ENCODE results near the gene KLHL40.

KLHL40 gene

DNA sequence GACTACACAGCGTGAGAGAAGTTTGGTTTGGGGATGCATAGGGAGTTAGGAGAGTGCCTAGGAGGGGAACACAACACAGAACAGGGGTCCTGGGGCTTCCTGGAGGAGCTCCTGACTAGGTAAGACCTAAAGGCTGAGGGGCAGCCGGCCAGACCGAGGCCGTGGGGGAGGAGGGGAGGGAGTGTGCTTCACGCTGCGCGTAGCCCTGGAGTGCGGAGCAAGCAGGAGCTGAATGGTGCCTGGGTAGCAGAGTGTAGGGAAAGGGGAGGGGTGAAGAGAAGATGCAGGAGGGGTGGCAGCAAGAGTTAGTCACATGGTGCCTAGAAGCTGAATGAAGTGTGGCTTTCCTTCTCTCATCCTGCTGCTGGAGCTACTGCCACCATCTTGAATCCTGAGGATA is 49.7 kb downstream of the KLHL40 start:
- DNase-seq (ENCODE audit: extremely low spot score) = no peak
- TF ChIP-seq, protein P1, sequence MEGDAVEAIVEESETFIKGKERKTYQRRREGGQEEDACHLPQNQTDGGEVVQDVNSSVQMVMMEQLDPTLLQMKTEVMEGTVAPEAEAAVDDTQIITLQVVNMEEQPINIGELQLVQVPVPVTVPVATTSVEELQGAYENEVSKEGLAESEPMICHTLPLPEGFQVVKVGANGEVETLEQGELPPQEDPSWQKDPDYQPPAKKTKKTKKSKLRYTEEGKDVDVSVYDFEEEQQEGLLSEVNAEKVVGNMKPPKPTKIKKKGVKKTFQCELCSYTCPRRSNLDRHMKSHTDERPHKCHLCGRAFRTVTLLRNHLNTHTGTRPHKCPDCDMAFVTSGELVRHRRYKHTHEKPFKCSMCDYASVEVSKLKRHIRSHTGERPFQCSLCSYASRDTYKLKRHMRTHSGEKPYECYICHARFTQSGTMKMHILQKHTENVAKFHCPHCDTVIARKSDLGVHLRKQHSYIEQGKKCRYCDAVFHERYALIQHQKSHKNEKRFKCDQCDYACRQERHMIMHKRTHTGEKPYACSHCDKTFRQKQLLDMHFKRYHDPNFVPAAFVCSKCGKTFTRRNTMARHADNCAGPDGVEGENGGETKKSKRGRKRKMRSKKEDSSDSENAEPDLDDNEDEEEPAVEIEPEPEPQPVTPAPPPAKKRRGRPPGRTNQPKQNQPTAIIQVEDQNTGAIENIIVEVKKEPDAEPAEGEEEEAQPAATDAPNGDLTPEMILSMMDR (IDR thresholded peaks at IDR 0.05; ENCODE audit: control extremely low read depth, extremely low read depth, low read depth, missing control alignments) = no peak
- ChIA-PET CTCF (interaction anchor here (1.5 to 3.5 kb wide), 2 partner anchors 10 to 13 kb away, joined by 5 to 23 read pairs; no protein-coding TSS in a partner anchor), POLR2A (no interaction called here)

DNA sequence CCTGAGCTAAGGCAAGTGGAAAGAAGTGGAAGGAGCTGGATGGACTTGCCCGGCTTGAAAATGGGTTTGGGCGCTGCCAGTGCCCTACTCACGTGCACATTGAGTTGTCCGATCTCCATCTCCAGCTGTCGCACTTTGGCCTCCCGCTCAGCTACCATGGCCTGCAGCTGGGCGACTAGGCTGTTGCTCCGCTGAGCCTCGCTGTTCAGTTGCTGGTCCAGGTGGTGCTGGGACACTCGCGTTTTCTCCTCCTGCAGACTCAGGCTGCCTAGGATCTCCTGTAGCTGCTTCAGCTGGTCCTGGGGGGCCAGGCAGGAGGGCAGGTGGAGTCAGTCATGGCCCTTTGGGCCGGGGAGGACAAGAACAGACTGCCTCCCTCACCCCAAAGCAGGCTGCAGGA is 50.3 kb downstream of the KLHL40 start:
- DNase-seq (ENCODE audit: extremely low spot score) = no peak
- TF ChIP-seq, protein P1 (IDR thresholded peaks at IDR 0.05; ENCODE audit: control extremely low read depth, extremely low read depth, low read depth, missing control alignments) = no peak
- ChIA-PET CTCF (interaction anchor here (1.5 to 3.5 kb wide), 2 partner anchors 10 to 12 kb away, joined by 5 to 23 read pairs; no protein-coding TSS in a partner anchor), POLR2A (no interaction called here)

DNA sequence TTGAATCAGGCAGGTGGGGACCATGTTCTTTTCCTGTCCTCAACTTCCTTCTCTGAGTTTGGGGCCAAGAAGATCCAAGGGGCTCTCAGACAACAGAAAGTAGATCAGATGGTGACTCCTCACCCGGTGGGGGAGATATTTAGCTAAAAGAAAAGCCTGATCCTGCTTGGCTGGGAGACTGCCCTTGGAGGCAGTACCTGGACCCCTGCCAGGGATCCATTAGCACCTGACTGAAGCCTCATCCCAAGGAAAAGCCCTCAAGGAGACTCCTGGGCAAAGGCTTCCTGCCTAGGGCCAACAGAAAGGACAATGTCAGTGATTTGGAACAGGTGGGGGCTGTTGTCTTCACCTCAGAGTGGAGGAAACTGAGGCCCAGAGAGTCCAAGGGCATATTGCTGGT is 50.7 kb downstream of the KLHL40 start:
- TF ChIP-seq, protein P1 (IDR thresholded peaks at IDR 0.05; ENCODE audit: control extremely low read depth, extremely low read depth, low read depth, missing control alignments) = no peak
- ChIA-PET POLR2A (no interaction called here), CTCF (interaction anchor here (1.5 to 3.5 kb wide), 2 partner anchors 9 to 12 kb away, joined by 5 to 23 read pairs; no protein-coding TSS in a partner anchor)
- no peak for DNase-seq (ENCODE audit: extremely low spot score)

DNA sequence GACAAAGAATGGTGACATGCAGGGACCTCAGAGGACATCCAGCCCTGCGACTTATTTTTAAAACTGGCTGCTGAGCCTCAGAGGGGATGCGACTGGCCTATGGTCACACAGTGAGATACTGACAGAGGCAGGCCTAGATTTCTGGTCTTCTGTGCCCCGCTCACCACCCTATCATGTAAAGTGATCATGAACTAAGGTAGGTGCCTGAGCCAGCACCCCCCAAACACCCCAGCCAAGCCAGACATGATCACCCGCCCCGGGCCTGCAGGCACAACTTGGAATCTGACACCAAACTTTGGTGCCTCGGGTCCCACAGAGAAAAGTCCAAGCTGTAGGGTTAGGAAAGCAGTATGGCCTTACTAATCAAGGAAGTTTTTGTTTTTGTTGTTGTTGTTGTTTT is 51.2 kb downstream of the KLHL40 start:
- DNase-seq (ENCODE audit: extremely low spot score) = no peak
- ChIA-PET POLR2A (no interaction called here), CTCF (interaction anchor here (1.5 to 3.5 kb wide), 2 partner anchors 9 to 11 kb away, joined by 5 to 23 read pairs; no protein-coding TSS in a partner anchor)
- TF ChIP-seq, protein P1 (IDR thresholded peaks at IDR 0.05; ENCODE audit: control extremely low read depth, extremely low read depth, low read depth, missing control alignments) = no peak

DNA sequence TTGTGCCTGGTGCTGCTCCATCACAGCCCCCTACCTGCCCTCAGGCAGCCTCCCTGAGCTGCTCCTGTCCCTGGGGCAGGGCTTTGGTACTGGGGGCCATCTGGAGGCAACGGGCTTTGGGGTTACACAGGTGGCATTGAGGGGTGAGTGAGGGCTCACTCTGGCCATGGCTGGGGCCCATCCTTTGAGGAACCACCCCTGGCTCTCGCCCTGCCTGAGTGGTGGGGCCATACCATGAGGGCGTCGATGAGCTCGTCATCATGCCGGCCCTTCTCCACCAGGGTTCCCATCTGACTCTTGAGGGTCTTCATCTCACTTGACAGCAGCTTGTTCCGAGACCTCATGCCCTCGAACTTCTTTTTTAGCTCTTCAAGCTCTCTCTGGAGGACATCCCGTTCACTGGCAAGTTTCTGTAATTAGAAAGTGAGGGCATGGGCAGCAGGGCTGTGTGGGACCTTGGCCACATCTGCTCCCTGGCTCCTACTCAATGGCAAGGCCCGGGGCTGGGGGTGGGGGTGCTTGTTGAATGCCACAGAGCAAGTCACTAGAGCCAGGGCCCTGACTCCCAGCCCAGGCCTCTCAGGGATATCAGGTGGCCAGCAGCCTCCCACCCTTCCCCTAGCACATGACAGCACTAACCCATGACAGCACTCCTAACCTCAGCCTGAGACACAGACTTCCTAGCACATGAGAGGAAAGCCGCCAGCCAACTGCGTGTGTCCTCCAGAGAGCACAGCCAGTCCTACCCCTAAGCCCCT is 54.2 kb downstream of the KLHL40 start:
- TF ChIP-seq, protein P1 (IDR thresholded peaks at IDR 0.05; ENCODE audit: control extremely low read depth, extremely low read depth, low read depth, missing control alignments) = no peak
- CTCF ChIA-PET = no interaction called here
- DNase-seq (ENCODE audit: extremely low spot score) = no peak
- POLR2A ChIA-PET = no interaction called here

DNA sequence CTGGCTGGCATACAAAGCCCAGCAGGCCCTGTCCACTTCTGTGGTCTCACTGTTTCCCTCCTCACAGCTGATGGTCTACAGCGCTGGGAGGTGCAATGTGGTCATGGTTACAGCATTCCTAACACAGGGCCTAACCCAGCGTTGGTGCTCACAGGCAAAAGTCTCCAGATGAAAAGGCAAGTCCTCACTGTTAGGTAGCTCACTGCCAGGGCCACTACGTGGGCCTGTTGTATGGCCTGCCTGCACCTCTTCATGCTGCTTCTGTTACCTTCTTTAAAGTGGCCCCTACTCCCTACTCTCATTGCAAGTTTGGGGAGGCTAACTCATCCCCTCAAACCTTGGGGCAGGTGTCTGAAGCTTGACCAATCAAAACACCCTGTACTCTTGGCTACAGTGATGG is 56.5 kb downstream of the KLHL40 start:
- POLR2A ChIA-PET = no interaction called here
- TF ChIP-seq, protein P1 (IDR thresholded peaks at IDR 0.05; ENCODE audit: control extremely low read depth, extremely low read depth, low read depth, missing control alignments) = no peak
- no peak for DNase-seq (ENCODE audit: extremely low spot score)
- CTCF ChIA-PET = interaction anchor here (0.9 to 2.1 kb wide), 4 partner anchors 16 to 110 kb away, joined by 3 to 6 read pairs (median 4); no protein-coding TSS in a partner anchor
